Colonic mucosa (tissue), 4 donors: ENCODE results near the gene AGAP1. TPM values are rescaled to one million over a fixed set of nuclear protein-coding genes. Genes with fewer than 3 reads are reported as not detected.
"Not testable (repeated sequence)": the region's sequence is repeated elsewhere in the genome, so short reads cannot be mapped to it uniquely, and the experiment has no call there.

ENCODE experiments used
- DNase-seq: peaks from one replicate; pipeline ENCODE4 v3.0.0-alpha.2; 2020
- H3K27ac ChIP-seq: fragments of 200-600 bp; one replicate; pipeline ENCODE4 v1.8.0; 2021
- H3K27me3 ChIP-seq: fragments of 200-600 bp; one replicate; pipeline ENCODE4 v1.8.0; 2021
- H3K36me3 ChIP-seq: fragments of 200-600 bp; one replicate; pipeline ENCODE4 v1.8.0; 2021
- H3K4me1 ChIP-seq: fragments of 200-600 bp; one replicate; pipeline ENCODE4 v1.8.0; 2021; ENCODE audit warnings: mild to moderate bottlenecking
- H3K4me3 ChIP-seq: fragments of 200-600 bp; one replicate; pipeline ENCODE4 v1.8.0; 2021
- H3K9ac ChIP-seq, 2 donors: one replicate each; pipeline ENCODE4 v1.7.0; 2013; ENCODE audit warnings: control low read depth in 2 of 2, low read depth in 2 of 2, low read length in 2 of 2
- H3K9me3 ChIP-seq: fragments of 200-600 bp; one replicate; pipeline ENCODE4 v1.8.0; 2021
- intact Hi-C: fragments of 100-400 bp; cut with DNase I; formaldehyde crosslinking; loops from one replicate; pipeline ENCODE4 v1.14.1; 2022
- total RNA-seq, 2 donors: library from RNA; stranded (reverse); fragmentation: NEBNext Ultra II Directional in 1 of 2; extraction: Animal tissue kit (Norgen Biotek cat#: 25700) in 1 of 2; gene quantifications; one replicate each; pipeline ENCODE4 v1.2.1, GENCODE V29; 2021
- TF ChIP-seq, protein P1 (sequence below): fragments of 200-600 bp; IDR thresholded peaks from one replicate; pipeline ENCODE4 v1.8.0; 2022; ENCODE audit warnings: antibody characterized with exemption, mild to moderate bottlenecking
- donor health status: healthy.
- donor health status: DM: no; HTN: no; CAD: no.
- donor health status: DM: no; HTN: no; CAD: no.

AGAP1 gene
- total RNA-seq, 2 donors from 2014 or later: 62.1 to 62.9 TPM

DNA sequence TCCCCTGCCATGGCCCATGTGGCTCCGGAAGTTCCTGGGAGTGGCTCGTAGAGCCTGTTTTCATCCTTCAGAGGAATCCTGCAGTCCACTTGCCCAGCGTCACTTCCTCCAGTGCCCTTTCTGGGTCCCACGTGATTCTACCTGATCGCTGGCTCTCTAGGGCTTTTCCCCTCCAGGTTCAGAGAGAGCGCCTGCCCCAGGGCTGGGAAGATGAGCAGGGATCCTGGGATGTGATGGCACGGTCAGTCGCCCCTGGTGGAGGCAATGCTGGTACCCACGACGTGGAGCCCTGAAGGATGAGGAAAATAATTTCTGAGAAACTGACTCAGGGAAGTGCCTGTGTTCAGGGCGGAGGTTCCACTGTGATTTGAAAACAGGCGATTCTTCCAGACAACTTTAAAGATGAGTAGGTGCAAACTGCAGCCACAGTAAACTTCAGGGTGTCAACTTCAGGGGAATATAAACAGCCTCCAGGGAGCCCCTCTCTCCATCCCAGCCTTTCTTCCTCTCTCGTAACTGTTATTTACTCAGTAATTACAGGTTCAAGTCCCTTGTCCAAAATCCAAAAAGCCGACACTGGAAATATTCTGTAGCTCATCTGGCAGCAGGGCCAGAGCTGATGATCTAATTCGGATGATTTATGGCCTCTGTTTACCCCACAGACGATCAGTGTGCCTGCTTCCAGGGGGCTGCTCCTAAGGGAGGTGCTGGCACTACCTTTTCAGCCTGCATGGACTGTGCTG is 105.9 kb downstream of the AGAP1 start:
- Histone ChIP-seq H3K9me3 (no peaks in the 10 kb centered on the region), H3K27me3 (no peaks in the 10 kb centered on the region), H3K4me1 (no peaks in the 10 kb centered on the region), H3K9ac (no peak overlapping the region), H3K4me3 (no peak overlapping the region), H3K36me3 (no peaks in the 10 kb centered on the region), H3K27ac (no peak overlapping the region)
- no peak for DNase-seq
- intact Hi-C loops: loop anchor here (5.0 kb wide), 1 partner anchor 73 kb away; no protein-coding TSS in a partner anchor
- TF ChIP-seq, protein P1, sequence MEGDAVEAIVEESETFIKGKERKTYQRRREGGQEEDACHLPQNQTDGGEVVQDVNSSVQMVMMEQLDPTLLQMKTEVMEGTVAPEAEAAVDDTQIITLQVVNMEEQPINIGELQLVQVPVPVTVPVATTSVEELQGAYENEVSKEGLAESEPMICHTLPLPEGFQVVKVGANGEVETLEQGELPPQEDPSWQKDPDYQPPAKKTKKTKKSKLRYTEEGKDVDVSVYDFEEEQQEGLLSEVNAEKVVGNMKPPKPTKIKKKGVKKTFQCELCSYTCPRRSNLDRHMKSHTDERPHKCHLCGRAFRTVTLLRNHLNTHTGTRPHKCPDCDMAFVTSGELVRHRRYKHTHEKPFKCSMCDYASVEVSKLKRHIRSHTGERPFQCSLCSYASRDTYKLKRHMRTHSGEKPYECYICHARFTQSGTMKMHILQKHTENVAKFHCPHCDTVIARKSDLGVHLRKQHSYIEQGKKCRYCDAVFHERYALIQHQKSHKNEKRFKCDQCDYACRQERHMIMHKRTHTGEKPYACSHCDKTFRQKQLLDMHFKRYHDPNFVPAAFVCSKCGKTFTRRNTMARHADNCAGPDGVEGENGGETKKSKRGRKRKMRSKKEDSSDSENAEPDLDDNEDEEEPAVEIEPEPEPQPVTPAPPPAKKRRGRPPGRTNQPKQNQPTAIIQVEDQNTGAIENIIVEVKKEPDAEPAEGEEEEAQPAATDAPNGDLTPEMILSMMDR: no peak

DNA sequence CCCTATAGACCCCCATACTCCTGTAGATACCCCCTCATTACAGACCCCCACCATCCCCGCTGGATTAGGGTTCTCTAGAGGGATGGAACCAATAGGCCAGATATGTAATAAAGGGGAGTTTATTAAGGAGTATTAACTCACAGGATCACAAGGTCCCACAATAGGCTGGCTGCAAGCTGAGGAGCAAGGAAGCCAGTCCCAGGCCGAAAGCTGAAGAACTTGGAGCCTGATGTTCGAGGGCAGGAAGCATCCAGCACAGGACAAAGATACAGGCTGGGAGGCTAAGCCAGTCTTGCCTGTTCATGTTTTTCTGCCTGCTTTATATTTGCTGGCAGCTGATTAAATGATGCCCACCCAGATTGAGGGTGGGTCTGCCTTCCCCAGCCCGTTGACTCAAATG is 106.6 kb downstream of the AGAP1 start:
- Histone ChIP-seq H3K4me1 (no peaks in the 10 kb centered on the region), H3K4me3 (no peak overlapping the region), H3K9me3 (no peaks in the 10 kb centered on the region), H3K27ac (no peak overlapping the region), H3K9ac (no peak overlapping the region), H3K27me3 (no peaks in the 10 kb centered on the region), H3K36me3 (no peaks in the 10 kb centered on the region)
- DNase-seq: no peak
- TF ChIP-seq, protein P1: no peak
- intact Hi-C loops: no loop called here

DNA sequence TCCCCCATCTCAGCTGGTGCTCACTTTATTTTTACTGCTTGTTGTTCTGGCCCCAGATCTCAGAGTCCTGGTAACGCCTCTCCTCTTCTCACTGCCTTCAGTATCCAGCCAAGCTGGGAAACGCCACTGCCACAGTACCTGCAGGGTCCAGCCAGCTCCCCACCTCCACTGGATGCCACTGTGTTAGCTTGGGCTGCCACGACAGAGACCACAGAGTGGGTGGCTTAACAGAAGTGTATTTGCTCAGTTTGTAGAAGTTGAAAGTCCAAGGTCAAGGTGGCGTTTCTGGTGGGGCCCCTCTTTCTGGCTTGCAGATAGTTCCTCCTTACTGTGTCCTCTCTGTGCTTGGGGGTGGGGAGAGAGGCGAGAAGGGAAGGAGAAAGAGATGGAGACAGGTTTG is 107.1 kb downstream of the AGAP1 start:
- Histone ChIP-seq H3K27me3 (no peaks in the 10 kb centered on the region), H3K9ac (no peak overlapping the region), H3K9me3 (no peaks in the 10 kb centered on the region), H3K4me3 (no peak overlapping the region), H3K4me1 (no peaks in the 10 kb centered on the region), H3K36me3 (no peaks in the 10 kb centered on the region), H3K27ac (no peak overlapping the region)
- TF ChIP-seq, protein P1: no peak
- DNase-seq: no peak
- intact Hi-C loops: no loop called here

DNA sequence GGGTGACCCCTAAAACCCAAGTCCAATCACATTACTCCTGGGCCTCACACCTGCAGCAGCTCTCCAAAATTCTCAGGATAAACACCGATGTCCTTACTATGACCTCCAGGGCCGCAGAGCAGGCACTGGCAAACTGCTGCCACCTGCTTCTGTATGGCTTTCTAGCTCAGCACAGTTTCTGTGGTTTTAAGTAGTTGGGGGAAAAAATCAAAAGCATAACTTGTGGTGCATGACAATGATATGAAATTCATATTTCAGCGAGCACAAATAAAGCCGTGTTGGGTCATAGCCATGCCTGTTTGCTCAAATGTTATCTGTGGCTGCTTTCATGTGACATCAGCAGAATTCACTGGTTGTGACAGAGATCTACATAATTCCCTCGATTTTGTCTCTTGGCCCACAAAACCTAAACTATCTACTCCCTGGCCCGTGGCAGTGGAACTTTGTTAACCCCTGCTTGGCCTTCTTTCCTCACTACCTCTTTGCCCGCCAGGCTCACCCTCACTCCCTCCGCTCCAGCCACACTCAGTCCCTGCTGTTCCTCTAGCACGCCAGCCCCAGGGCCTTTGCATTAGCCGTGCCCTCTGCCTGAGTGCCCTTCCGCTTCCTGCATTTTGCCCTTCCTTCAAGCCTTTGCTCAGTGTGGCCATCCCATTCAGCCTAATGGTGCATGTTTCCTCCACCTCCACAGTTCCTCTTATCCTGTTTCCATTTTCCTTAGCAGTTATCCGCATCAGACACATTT is 108.3 kb downstream of the AGAP1 start:
- Histone ChIP-seq H3K36me3 (no peaks in the 10 kb centered on the region), H3K27me3 (no peaks in the 10 kb centered on the region), H3K9me3 (no peaks in the 10 kb centered on the region), H3K4me1 (no peaks in the 10 kb centered on the region), H3K4me3 (no peak overlapping the region), H3K9ac (no peak overlapping the region), H3K27ac (no peak overlapping the region)
- TF ChIP-seq, protein P1: no peak
- intact Hi-C loops: no loop called here
- DNase-seq: no peak

DNA sequence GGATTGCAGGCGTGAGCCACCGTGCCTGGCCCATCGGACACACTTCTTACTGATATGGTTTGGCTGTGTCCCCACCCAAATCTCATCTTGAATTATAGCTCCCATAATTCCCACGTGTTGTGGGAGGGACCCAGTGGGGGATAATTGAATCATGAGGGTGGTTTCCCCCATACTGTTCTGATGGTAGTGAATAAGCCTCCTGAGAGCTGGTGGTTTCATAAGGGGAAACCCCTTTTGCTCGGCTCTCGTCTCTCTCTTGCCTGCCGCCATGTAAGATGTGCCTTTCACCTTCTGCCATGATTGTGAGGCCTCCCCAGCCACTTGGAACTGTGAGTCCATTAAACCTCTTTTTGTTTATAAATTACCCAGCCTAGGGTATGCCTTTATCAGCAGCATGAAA is 109.1 kb downstream of the AGAP1 start:
- H3K4me3 ChIP-seq, H3K27me3 ChIP-seq, intact Hi-C loops, DNase-seq, H3K27ac ChIP-seq, H3K9ac ChIP-seq, H3K36me3 ChIP-seq, H3K4me1 ChIP-seq, H3K9me3 ChIP-seq: not testable (repeated sequence)

DNA sequence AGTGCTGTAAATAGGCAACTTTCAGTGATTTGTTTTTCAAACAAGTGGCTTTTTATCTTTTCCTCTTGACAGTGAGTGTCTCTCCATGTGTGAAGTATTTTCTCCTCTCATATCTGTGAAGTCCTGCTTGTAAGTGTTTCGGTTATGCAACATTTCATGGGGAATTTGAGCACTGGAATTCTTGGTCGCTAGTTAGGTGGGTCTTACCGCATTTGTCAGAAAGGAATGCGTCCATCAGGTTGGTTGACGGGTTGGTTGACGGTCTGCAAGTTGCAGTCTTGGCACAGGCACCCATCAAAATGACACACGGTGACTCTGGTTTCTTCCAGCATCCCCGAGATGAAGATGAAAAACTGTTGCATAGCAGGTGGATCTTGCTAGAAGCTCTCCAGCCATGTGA is 109.8 kb downstream of the AGAP1 start:
- H3K9ac ChIP-seq: no peak overlapping the region
- DNase-seq: no peak
- H3K27me3 ChIP-seq: no peaks in the 10 kb centered on the region
- intact Hi-C loops: no loop called here
- TF ChIP-seq, protein P1: no peak
- H3K9me3 ChIP-seq: no peaks in the 10 kb centered on the region
- H3K36me3 ChIP-seq: no peaks in the 10 kb centered on the region
- no peak overlapping the region for H3K4me3 ChIP-seq
- H3K4me1 ChIP-seq: no peaks in the 10 kb centered on the region
- H3K27ac ChIP-seq: no peak overlapping the region
